Smooth muscle cell (in vitro differentiated cells): ENCODE results near the gene C5orf46. TPM values are rescaled to one million over a fixed set of nuclear protein-coding genes. Genes with fewer than 3 reads are reported as not detected.

ENCODE experiments used
- DNase-seq: peaks from one replicate; lab custom pipeline; 2025; ENCODE audit not compliant: unreplicated experiment; lab: John Stamatoyannopoulos, UW
- H2AFZ ChIP-seq: fragments of 200-600 bp; sonication (generic); 2 replicates; pipeline ENCODE4 v1.6.0; 2016; ENCODE audit warnings: antibody characterized with exemption, low read depth, mild to moderate bottlenecking
- H3F3A ChIP-seq: fragments of 200-600 bp; sonication (generic); 2 replicates; pipeline ENCODE4 v1.6.0; 2017; ENCODE audit warnings: antibody characterized with exemption, low read depth
- H3K27ac ChIP-seq: fragments of 200-600 bp; sonication (generic); 2 replicates; pipeline ENCODE4 v1.5.1; 2016; ENCODE audit warnings: low read depth, mild to moderate bottlenecking
- H3K27me3 ChIP-seq: fragments of 200-600 bp; sonication (generic); 2 replicates; pipeline ENCODE4 v1.6.1; 2016; ENCODE audit warnings: low read depth, mild to moderate bottlenecking
- H3K36me3 ChIP-seq: fragments of 200-600 bp; sonication (generic); 2 replicates; pipeline ENCODE4 v1.5.1; 2016; ENCODE audit warnings: low read depth
- H3K4me1 ChIP-seq: fragments of 200-600 bp; sonication (generic); 2 replicates; pipeline ENCODE4 v1.5.1; 2016; ENCODE audit warnings: low read depth
- H3K4me2 ChIP-seq: fragments of 200-600 bp; sonication (generic); 2 replicates; pipeline ENCODE4 v1.6.0; 2016; ENCODE audit warnings: mild to moderate bottlenecking
- H3K4me3 ChIP-seq: fragments of 200-600 bp; sonication (generic); 2 replicates; pipeline ENCODE4 v1.5.1; 2016; ENCODE audit warnings: mild to moderate bottlenecking
- H3K79me2 ChIP-seq: fragments of 200-600 bp; sonication (generic); 2 replicates; pipeline ENCODE4 v1.6.0; 2016; ENCODE audit warnings: low read depth, mild to moderate bottlenecking
- H3K9ac ChIP-seq: fragments of 200-600 bp; sonication (generic); 2 replicates; pipeline ENCODE4 v1.6.0; 2016; ENCODE audit warnings: low read depth
- H3K9me3 ChIP-seq: fragments of 200-600 bp; sonication (generic); replicated peaks from 2 replicates; pipeline ENCODE4 v1.5.1; 2016; ENCODE audit warnings: low read depth
- H4K20me1 ChIP-seq: fragments of 200-600 bp; sonication (generic); 2 replicates; pipeline ENCODE4 v1.6.0; 2016; ENCODE audit warnings: low read depth
- CTCF ChIP-seq: fragments of 200-600 bp; sonication (generic); IDR thresholded peaks from 2 replicates; pipeline ENCODE4 v1.5.1; 2017; ENCODE audit warnings: borderline replicate concordance, mild to moderate bottlenecking, antibody characterized with exemption; ENCODE audit not compliant: insufficient read depth, poor library complexity, severe bottlenecking
- WGBS: methylation state at CpG from one replicate; pipeline ENCODE4 v1.1.7; 2016; ENCODE audit warnings: low lambda C conversion rate; 5-methylcytosine and 5-hydroxymethylcytosine counted together
- polyA plus RNA-seq: library from polyadenylated mRNA; unstranded; fragments of >200 nt; fragmentation: Nextera tagmentation; extraction: Ambion mirVana; gene quantifications from 2 replicates; pipeline ENCODE4 v1.2.1, GENCODE V29; 2016
- total RNA-seq: library from RNA; depleted of rRNA; stranded (reverse); fragments of >200 nt; gene quantifications from 2 replicates; pipeline ENCODE4 v1.2.3, GENCODE V29; 2014

The C5orf46 gene
- total and polyA plus RNA-seq, 2 experiments from 2014 or later: 10.2 to 27.1 TPM

GRCh38 chr5:147856801-147857200, 49.5 kb downstream of the C5orf46 start:
- no peak for DNase-seq
- Histone ChIP-seq H3F3A (no peaks in the 10 kb centered on the region), H4K20me1 (no peaks in the 10 kb centered on the region), H3K9ac (no peak overlapping the region), H3K27ac (no peak overlapping the region), H3K79me2 (no peaks in the 10 kb centered on the region), H2AFZ (no peak overlapping the region), H3K4me3 (no peak overlapping the region), H3K4me2 (no peak overlapping the region), H3K27me3 (peaks cover 48% of the 10 kb centered on the region), H3K9me3 (no peaks in the 10 kb centered on the region), H3K4me1 (no peaks in the 10 kb centered on the region), H3K36me3 (no peaks in the 10 kb centered on the region)
- no peak for TF ChIP-seq CTCF

- Histone ChIP-seq H3K27me3 (peaks cover 51% of the 10 kb centered on the region), H2AFZ (no peak overlapping the region), H3K79me2 (no peaks in the 10 kb centered on the region), H3F3A (no peaks in the 10 kb centered on the region), H3K4me1 (no peaks in the 10 kb centered on the region), H3K27ac (no peak overlapping the region), H3K9me3 (no peaks in the 10 kb centered on the region), H3K4me2 (no peak overlapping the region), H4K20me1 (no peaks in the 10 kb centered on the region), H3K9ac (no peak overlapping the region), H3K36me3 (no peaks in the 10 kb centered on the region), H3K4me3 (no peak overlapping the region)
- no peak for DNase-seq
- WGBS: 47% methylated on average over 4 of the region's 4 CpGs
- TF ChIP-seq CTCF: no peak
These were observed 50.6 kb downstream of the C5orf46 start for GRCh38 chr5:147855774-147856069.

DNA sequence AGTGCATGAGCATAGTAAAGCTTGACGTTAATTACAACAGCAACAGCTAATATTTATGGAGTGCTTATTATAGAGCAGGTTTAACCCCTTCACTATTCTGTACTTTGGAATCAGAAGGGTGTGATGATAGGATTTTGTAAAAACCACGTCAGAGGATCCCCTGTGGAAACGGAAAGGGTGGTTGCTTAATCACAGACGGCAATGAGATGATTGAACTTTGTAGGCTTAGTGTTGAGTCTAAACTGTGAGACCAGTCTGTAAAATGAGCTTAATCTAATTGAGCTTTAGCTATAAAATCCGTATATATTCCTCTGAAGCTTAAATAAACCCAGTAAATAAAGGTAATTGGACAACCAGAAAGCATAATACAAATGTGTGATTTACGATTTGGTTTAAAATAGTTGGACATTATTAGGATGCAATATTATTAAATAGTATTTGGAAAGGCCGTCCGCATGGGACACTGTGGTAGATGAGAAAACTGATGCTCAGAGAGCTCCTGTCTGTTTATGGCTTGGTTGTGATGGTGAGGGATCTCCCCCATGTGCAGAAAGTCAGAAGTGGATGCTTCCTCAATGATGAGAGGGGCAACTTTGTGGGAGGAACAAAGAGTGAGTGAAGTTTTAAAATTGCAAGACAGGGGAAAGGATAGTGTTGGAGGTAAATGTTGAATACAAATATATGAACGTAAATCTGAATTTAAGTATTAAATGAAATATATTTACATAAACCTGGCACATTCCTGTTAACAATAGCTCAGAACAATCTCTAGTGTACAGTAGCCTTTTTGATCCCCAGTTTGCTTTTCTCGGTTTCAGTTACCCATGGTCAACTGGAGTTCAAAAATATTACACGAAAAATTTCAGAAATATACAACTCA, 51.2 kb downstream of the C5orf46 start:
- no peak overlapping the region for H3K4me3 ChIP-seq
- H3K4me1 ChIP-seq: no peaks in the 10 kb centered on the region
- 75% methylated on average over 11 of the region's 11 CpGs for WGBS
- TF ChIP-seq CTCF: no peak
- H3F3A ChIP-seq: no peaks in the 10 kb centered on the region
- H3K4me2 ChIP-seq: no peak overlapping the region
- peaks cover 51% of the 10 kb centered on the region for H3K27me3 ChIP-seq
- no peak overlapping the region for H2AFZ ChIP-seq
- H4K20me1 ChIP-seq: no peaks in the 10 kb centered on the region
- no peaks in the 10 kb centered on the region for H3K9me3 ChIP-seq
- no peak overlapping the region for H3K27ac ChIP-seq
- no peak for DNase-seq
- no peaks in the 10 kb centered on the region for H3K36me3 ChIP-seq
- H3K9ac ChIP-seq: no peak overlapping the region
- no peaks in the 10 kb centered on the region for H3K79me2 ChIP-seq

GRCh38 chr5:147854331-147854730, 52.0 kb downstream of the C5orf46 start:
- DNase-seq: no peak
- no peaks in the 10 kb centered on the region for H3K4me1 ChIP-seq
- no peaks in the 10 kb centered on the region for H4K20me1 ChIP-seq
- TF ChIP-seq CTCF: no peak
- H3K9me3 ChIP-seq: no peaks in the 10 kb centered on the region
- H3K36me3 ChIP-seq: no peaks in the 10 kb centered on the region
- no peak overlapping the region for H3K4me3 ChIP-seq
- no peak overlapping the region for H3K9ac ChIP-seq
- H3K27me3 ChIP-seq: peaks cover 49% of the 10 kb centered on the region
- H3K4me2 ChIP-seq: no peak overlapping the region
- H3K27ac ChIP-seq: no peak overlapping the region
- 77% methylated on average over 3 of the region's 3 CpGs for WGBS
- H2AFZ ChIP-seq: no peak overlapping the region
- no peaks in the 10 kb centered on the region for H3K79me2 ChIP-seq
- H3F3A ChIP-seq: no peaks in the 10 kb centered on the region
